Fibroblast of skin of right biceps (primary cell): ENCODE measurements around the gene TMEM144.
A peak's percentile ranks its signal among the peaks of the same experiment; 100 is the strongest.

ENCODE experiments used
- DNase-seq: peaks from one replicate; pipeline ENCODE4 v3.0.0-alpha.2; 2013

Gene TMEM144

GRCh38 chr4:158238575-158238974 is 28.3 kb downstream of the TMEM144 start:
- DNase-seq, result no peak

GRCh38 chr4:158239196-158239595 is 28.9 kb downstream of the TMEM144 start:
- DNase-seq, result no peak

GRCh38 chr4:158243071-158243470 is 32.8 kb downstream of the TMEM144 start:
- no peak for DNase-seq

- no peak for DNase-seq
These were observed 40.0 kb downstream of the TMEM144 start for GRCh38 chr4:158250321-158250720.

GRCh38 chr4:158253350-158253980 is 43.2 kb downstream of the TMEM144 start:
- peak; percentile 54 for DNase-seq

- no peak for DNase-seq
These were observed 44.0 kb downstream of the TMEM144 start for GRCh38 chr4:158254292-158254691.

- DNase-seq, result peak; percentile 49
These were observed 45.5 kb downstream of the TMEM144 start for GRCh38 chr4:158255727-158256324.

- DNase-seq, result peak; percentile 38
These were observed 49.8 kb downstream of the TMEM144 start for GRCh38 chr4:158259955-158260575.

GRCh38 chr4:158261480-158261879 is 51.2 kb downstream of the TMEM144 start:
- DNase-seq, result no peak

- DNase-seq, result no peak
These were observed 58.3 kb downstream of the TMEM144 start for GRCh38 chr4:158268553-158268952.

GRCh38 chr4:158274636-158275035 is 64.3 kb downstream of the TMEM144 start:
- DNase-seq, result no peak

GRCh38 chr4:158277558-158277957 is 67.3 kb downstream of the TMEM144 start:
- no peak for DNase-seq

GRCh38 chr4:158279052-158279451 is 68.8 kb downstream of the TMEM144 start:
- peak; percentile 6 for DNase-seq

GRCh38 chr4:158280856-158281255 is 70.6 kb downstream of the TMEM144 start:
- DNase-seq, result no peak

- DNase-seq, result peak; percentile 44
These were observed 72.0 kb downstream of the TMEM144 start for GRCh38 chr4:158282252-158282651.

GRCh38 chr4:158285429-158286216 is 75.3 kb downstream of the TMEM144 start:
- no peak for DNase-seq

- DNase-seq, result no peak
These were observed 80.6 kb downstream of the TMEM144 start for GRCh38 chr4:158290912-158291311.

GRCh38 chr4:158291334-158292055 is 81.2 kb downstream of the TMEM144 start:
- no peak for DNase-seq

- DNase-seq, result no peak
These were observed 81.9 kb downstream of the TMEM144 start for GRCh38 chr4:158292156-158292555.

GRCh38 chr4:158295053-158295452 is 84.8 kb downstream of the TMEM144 start:
- DNase-seq, result no peak

- no peak for DNase-seq
These were observed 87.6 kb downstream of the TMEM144 start for GRCh38 chr4:158297866-158298265.

- DNase-seq, result no peak
These were observed 89.2 kb downstream of the TMEM144 start for GRCh38 chr4:158299459-158300007.

GRCh38 chr4:158300012-158300411 is 89.7 kb downstream of the TMEM144 start:
- no peak for DNase-seq
